GM21717 (cell line): ENCODE data around the gene HDAC4.
"Not testable (repeated sequence)": the region's sequence is repeated elsewhere in the genome, so short reads cannot be mapped to it uniquely, and the experiment has no call there.

Experiments
- ATAC-seq: cut with Tn5 transposase; IDR thresholded peaks from one replicate; pipeline ENCODE4 v1.9.1; 2021; ENCODE audit warnings: mild to moderate bottlenecking, moderate library complexity; ENCODE audit not compliant: unreplicated experiment

Gene HDAC4

GRCh38 chr2:239400596-239401066 lies at the start of gene HDAC4:
Gene HDAC4 (minus strand): TSS chr2:239401020. CDS start chr2:239352699, 48,321 bp downstream.
- ATAC-seq: no peak

DNA sequence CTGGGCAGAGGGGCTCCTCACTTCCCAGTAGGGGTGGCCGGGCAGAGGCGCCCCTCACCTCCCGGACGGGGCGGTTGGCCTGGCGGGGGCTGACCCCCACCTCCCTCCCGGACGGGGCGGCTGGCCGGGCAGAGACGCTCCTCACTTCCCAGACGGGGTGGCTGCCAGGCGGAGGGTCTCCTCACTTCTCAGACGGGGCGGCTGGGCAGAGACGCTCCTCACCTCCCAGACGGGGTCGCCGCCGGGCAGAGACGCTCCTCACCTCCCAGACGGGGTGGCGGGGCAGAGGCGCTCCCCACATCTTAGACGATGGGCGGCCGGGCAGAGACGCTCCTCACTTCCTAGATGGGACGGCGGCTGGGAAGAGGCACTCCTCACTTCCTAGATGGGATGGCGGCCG lies 48.6 kb upstream of the HDAC4 start:
- ATAC-seq: not testable (repeated sequence)

DNA sequence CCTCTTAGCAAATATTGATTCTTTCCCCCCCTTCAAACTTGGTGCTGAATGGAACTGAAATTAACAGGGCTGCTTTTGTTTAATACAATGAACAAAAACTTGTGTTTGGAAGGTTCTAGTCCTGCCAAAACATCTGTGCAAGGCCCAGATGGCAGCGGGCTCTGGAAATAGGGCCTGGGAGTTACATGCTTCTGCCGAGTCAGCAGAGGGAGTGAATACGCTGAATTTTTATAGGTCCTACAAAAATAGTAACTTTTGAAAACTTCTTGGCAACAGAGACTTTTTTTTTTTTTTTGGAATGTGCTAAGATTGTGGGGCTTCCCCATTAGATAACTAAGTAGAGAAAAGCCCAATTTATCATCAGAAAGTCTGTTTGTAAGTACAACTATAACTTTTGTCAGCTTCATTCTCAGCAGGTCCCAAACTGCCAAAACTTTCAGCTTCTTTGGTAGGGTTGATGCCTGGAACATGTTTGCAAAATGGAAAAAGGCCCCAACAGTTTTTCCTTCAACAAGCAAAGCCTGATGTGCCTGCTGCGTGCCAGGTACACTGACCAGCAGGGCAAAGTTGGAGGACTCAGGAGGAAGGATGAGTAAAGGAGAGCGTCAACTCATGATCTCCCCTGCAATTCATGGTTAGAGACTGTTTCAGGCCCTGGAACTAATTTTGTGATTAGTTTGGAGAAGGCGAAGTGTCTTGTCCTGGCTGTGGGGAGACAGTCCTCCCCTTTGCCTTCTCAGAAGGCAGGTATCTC lies 45.1 kb upstream of the HDAC4 start:
- no peak for ATAC-seq

DNA sequence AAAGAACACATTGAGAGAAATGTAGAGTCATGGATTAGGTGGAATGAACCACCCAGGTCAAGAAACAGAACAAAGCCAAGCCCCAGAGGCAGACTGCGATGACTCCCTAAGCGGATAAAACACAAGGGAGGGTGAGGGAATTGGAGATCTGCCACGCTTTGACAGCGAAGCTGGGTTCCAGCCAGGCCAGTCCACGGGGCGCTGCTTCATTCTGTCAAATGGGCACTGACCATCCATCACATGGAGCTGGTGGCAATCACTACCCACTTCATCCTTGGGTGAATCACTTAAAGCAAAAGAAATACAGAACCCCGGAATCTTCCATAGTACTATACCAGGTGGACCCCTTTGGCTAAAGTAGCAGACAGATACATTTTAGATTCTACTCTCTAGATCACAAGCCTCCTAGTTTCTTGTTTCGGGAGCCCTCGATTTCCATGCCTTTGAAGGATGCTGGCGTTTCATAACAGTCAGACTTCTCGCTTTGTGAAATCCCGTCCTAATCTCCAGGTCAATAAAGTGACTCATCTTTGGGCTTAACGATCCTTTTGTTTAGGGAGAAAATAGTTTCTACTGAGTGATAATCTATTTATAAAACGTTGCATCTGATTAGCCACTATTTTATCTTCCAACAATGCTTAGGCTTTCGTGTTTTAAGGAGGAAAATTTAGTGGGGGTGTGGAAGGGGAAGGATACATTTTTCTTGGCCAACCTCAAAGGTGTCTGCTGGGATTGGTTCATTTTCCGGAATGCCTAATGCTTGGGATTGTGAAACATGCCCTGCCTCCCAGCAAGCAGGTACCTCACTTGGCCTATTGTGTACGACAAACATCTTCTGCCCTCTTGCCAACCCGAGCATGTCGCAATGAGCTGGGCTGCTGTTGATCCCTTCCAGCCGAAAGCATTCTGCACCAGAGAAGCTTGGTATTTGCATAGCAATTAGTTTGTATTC lies 44.1 kb upstream of the HDAC4 start:
- ATAC-seq: no peak

DNA sequence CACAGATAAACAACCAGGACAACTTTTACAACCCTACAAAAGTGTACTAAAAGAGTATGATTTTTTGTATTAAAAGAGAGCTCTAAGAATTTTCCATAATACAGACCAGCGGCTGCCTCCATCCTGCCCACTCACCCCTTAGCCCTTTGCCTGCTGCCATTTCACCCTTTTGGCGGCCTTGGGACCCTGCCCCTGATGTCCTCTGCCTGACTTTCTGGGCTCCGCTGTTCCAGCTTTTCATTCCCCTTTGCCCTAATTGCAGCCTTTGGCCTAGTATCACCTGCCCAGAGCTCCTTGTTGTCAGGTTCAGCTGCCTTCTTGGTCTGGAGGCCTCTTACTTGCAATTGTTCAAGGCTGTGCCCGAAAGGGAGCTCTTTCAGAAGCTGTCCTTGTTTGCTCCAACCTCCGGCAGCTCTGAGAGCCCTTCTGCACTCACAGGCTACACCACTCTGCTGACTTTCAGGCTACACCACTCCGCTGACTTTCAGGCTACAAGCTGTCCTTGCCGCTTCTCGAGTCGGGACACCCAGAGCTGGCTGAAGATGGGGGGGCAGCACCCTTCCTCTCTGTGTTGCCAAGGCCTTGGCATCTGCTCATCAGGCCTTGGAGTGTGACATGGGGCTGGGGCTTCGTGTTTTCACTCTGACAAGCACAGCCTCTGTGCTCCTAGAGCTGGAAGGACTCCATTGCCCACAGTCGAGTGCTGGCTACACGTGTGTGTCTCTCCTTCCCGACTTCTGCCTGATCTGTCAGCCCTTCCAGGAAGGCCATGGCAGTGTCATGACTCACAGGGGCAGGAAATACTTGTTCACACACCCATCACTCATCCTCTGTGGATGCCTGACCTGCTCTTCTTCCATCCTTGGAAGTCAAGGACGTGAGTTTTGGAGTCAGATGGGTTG lies 43.1 kb upstream of the HDAC4 start:
- no peak for ATAC-seq

DNA sequence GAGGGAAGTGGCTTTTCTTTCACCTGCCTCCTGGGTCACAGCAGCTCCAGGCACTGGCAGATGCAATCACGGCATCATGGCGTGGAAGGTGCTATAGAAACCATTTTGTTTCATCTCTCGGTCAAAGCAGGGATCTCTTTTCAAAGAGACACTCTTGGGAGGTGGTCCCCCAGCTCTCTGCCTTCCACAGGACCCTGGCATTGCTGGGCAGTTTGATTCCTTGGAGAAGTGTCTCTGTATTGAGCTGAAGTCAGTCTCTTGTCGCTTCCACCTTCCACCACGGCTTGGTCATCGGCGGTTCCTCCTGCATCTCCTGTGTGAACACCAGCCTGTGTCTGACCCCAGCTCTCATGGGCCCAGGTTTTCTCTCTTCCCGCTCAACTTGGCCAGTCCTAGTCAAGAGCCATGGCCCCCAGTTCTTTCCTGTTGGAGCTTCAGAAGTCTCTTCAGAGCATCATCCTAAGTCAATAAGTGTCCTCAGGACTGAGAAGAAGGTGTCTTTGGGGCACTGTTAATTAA lies 42.3 kb upstream of the HDAC4 start:
- no peak for ATAC-seq

DNA sequence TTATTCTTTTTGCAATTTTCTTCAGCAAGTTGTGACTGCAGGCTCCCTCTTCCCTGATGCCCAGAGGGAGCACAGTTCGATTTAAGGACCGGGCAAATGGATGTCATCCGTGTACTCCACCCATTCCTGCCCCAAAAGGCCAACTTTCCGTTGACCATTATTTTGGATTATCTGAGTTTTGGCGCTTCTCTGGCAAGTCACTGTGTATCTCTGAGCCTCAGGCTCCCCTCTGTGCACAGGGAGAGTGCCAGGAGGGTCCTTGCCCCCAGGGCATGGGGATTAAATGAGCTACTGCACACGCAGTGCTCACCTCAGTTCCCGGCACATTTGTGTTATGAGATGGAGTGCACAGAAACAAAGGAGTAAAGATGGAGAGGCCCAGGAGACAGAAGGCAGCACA lies 41.4 kb upstream of the HDAC4 start:
- no peak for ATAC-seq

DNA sequence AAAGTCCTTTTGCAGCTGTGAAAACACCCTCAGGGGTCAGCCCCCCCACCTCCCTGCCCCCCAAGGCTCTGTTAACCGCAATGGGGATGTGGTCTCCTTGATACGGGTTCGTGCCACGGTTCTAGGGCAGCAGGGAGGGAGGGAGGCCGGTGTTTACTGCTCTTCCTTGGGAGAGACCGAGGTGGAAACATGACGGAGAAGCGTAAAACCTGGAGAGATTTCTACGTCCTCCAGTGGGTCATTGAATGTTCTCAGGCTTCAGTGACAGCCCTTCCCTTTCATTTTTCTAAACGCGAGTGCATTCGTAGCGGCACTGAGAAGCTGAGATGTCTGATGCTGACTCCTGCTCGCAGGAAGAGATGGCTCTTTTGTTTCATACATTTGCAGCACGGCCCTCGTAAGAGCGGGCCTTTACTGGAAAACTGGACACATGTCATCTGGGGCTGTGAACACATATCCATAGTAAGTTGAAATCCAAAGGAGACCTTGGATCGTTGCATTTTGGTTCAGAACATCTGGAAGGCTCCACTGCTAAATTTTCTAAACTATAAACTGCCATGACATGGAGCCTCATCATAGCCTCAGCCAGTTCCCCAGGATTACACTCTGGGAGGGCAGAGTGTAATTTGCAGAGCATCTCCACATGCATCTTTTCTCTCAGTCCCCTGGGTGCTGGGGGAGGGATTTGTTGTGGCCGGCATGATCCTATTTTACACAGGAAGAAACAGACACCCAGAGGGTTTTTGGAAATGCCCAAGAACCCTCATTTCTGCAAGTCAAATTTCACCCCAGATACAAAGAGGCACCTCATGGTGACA lies 40.6 kb upstream of the HDAC4 start:
- no peak for ATAC-seq

- ATAC-seq: no peak
Measured at GRCh38 chr2:239440511-239440959, 39.7 kb upstream of the HDAC4 start.

DNA sequence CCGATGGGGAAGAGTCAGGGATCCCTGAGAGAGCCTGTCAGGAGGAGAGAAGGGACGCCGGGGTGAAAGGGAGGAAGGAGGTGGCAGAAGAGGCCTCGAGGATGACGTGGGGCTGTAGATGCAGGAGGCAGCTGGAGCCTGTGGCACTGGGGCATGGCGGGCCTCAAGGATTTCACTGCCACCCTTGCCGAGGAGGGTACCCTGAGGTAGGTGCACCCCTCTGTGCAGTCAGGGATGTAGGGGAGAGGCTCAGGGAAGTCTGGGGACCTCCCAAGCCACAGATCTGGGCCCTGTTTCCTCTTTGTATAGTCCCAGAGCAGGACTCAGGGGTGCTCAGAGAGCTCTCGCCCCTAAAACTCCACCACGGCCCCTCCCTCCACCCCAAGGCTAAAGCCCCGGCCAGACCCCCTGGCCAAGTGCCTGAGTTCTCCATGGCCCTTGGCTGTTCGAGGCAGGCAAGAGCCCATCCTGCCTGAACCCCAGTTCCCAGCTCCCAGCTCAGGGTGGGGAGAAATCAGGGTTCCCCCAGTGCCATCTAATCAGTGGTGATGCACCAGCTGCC lies 39.0 kb upstream of the HDAC4 start:
- ATAC-seq: no peak

- ATAC-seq: no peak
Measured at GRCh38 chr2:239438995-239439753, 38.4 kb upstream of the HDAC4 start.

GRCh38 chr2:239438368-239438767 lies 37.5 kb upstream of the HDAC4 start:
- no peak for ATAC-seq

- ATAC-seq: no peak
Measured at GRCh38 chr2:239436669-239437335, 36.0 kb upstream of the HDAC4 start.

GRCh38 chr2:239436076-239436475 lies 35.3 kb upstream of the HDAC4 start:
- no peak for ATAC-seq

DNA sequence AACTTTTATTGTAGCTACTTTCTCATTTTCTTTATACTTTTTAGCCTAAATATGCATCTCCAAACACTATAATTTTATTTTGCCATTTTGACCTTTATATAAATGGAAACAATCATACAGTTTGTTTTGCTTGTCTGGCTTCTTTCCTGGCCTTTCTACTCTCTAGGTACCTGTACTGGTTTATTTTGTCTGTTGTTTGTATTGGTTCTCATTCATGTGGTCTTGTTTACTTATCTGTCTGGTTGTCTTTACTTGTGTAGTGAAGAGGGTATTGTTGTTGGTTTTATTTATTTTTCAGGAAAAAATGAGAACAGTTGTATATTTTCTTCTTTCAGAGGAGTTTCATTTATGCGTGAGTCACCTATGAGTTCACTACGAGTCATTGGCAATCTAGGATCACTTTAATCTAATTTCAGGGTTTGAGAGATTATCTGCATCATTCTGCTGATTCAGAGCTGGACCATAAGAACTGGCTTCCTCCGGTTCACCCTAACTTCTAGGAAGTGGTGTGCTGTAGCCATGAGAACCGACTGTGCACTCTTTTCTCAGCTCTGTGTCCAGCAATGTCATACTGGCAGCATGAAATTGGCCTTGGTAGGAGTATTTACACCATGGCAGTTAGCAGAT lies 33.1 kb upstream of the HDAC4 start:
- ATAC-seq: no peak

- no peak for ATAC-seq
Measured at GRCh38 chr2:239432174-239432573, 31.4 kb upstream of the HDAC4 start.

- no peak for ATAC-seq
Measured at GRCh38 chr2:239431536-239431935, 30.7 kb upstream of the HDAC4 start.
